ENCODE results near the gene MSL1.

GRCh38 chr17:40122136-40122998 is 596 bp downstream of the MSL1 start:
- TF ChIP-seq POLR2AphosphoS5 (IDR thresholded peaks at IDR 0.05; ENCODE audit: low read depth, low read length) (no peak), POLR2A (IDR thresholded peaks at IDR 0.05; ENCODE audit: low read depth, low read length) (no peak)
